Fibroblast of skin of scalp (primary cell): ENCODE measurements around the gene N4BP2L2.
A peak's percentile ranks its signal among the peaks of the same experiment; 100 is the strongest.

Experiments
- DNase-seq: peaks from one replicate; pipeline ENCODE4 v3.0.0-alpha.2; 2013

N4BP2L2 gene

GRCh38 chr13:32425158-32425557, 113.4 kb downstream of the N4BP2L2 start:
- no peak for DNase-seq

GRCh38 chr13:32423592-32423991, 115.0 kb downstream of the N4BP2L2 start:
- no peak for DNase-seq

GRCh38 chr13:32419862-32420261, 118.7 kb downstream of the N4BP2L2 start:
- no peak for DNase-seq

GRCh38 chr13:32417995-32418394, 120.6 kb downstream of the N4BP2L2 start:
- no peak for DNase-seq

- no peak for DNase-seq
Observed at GRCh38 chr13:32415019-32415418, 123.6 kb downstream of the N4BP2L2 start.

- no peak for DNase-seq
Observed at GRCh38 chr13:32414580-32414979, 124.0 kb downstream of the N4BP2L2 start.

GRCh38 chr13:32413284-32413683, 125.3 kb downstream of the N4BP2L2 start:
- DNase-seq, result no peak

- DNase-seq, result peak; percentile 84
Observed at GRCh38 chr13:32409561-32410421, 128.8 kb downstream of the N4BP2L2 start.

- no peak for DNase-seq
Observed at GRCh38 chr13:32409001-32409313, 129.6 kb downstream of the N4BP2L2 start.

- DNase-seq, result no peak
Observed at GRCh38 chr13:32408296-32409000, 130.1 kb downstream of the N4BP2L2 start.

GRCh38 chr13:32407854-32408253, 130.7 kb downstream of the N4BP2L2 start:
- no peak for DNase-seq

- DNase-seq, result no peak
Observed at GRCh38 chr13:32403108-32403507, 135.5 kb downstream of the N4BP2L2 start.

GRCh38 chr13:32391101-32391619, 147.4 kb downstream of the N4BP2L2 start:
- DNase-seq, result no peak

GRCh38 chr13:32390484-32390883, 148.1 kb downstream of the N4BP2L2 start:
- DNase-seq, result no peak

- DNase-seq, result no peak
Observed at GRCh38 chr13:32390048-32390447, 148.5 kb downstream of the N4BP2L2 start.

- DNase-seq, result no peak
Observed at GRCh38 chr13:32385410-32385809, 153.2 kb downstream of the N4BP2L2 start.

GRCh38 chr13:32384702-32385101, 153.9 kb downstream of the N4BP2L2 start:
- no peak for DNase-seq

- DNase-seq, result no peak
Observed at GRCh38 chr13:32383836-32384618, 154.6 kb downstream of the N4BP2L2 start.
